Neural crest cell (in vitro differentiated cells): ENCODE measurements around the gene SPTBN4. TPM values are rescaled to one million over a fixed set of nuclear protein-coding genes. Genes with fewer than 3 reads are reported as not detected.

Experiments
- DNase-seq: peaks from one replicate; pipeline ENCODE4 v3.0.0; 2021; ENCODE audit warnings: low read depth, mixed read lengths, low spot score
- H3K27ac Mint-ChIP-seq: one replicate; pipeline ENCODE4 v1.8.0; 2021; ENCODE audit warnings: mild to moderate bottlenecking, mixed read lengths; ENCODE audit not compliant: unreplicated experiment
- H3K27me3 Mint-ChIP-seq: 2 replicates; pipeline ENCODE4 v1.8.0; 2021; ENCODE audit warnings: low read depth, mild to moderate bottlenecking, mixed read lengths
- H3K36me3 Mint-ChIP-seq: 2 replicates; pipeline ENCODE4 v1.8.0; 2021; ENCODE audit warnings: low read depth, mild to moderate bottlenecking, mixed read lengths
- H3K4me1 Mint-ChIP-seq: 2 replicates; pipeline ENCODE4 v1.8.0; 2021; ENCODE audit warnings: mixed read lengths
- H3K4me3 Mint-ChIP-seq: one replicate; pipeline ENCODE4 v1.8.0; 2021; ENCODE audit warnings: mild to moderate bottlenecking, mixed read lengths
- H3K9me3 Mint-ChIP-seq: 2 replicates; pipeline ENCODE4 v1.8.0; 2021; ENCODE audit warnings: mixed read lengths
- total RNA-seq: library from RNA; stranded (reverse); gene quantifications from 2 replicates; pipeline ENCODE4 v1.2.1, GENCODE V29; 2021
- TF ChIP-seq, protein P1 (sequence below): fragments of 200-600 bp; sonication (generic); conservative IDR thresholded peaks from 2 replicates; pipeline ENCODE4 v1.5.0; 2021; ENCODE audit warnings: antibody characterized with exemption, mild to moderate bottlenecking

Gene SPTBN4
- total RNA-seq, 1 donor from 2014 or later: 0.40 TPM

DNA sequence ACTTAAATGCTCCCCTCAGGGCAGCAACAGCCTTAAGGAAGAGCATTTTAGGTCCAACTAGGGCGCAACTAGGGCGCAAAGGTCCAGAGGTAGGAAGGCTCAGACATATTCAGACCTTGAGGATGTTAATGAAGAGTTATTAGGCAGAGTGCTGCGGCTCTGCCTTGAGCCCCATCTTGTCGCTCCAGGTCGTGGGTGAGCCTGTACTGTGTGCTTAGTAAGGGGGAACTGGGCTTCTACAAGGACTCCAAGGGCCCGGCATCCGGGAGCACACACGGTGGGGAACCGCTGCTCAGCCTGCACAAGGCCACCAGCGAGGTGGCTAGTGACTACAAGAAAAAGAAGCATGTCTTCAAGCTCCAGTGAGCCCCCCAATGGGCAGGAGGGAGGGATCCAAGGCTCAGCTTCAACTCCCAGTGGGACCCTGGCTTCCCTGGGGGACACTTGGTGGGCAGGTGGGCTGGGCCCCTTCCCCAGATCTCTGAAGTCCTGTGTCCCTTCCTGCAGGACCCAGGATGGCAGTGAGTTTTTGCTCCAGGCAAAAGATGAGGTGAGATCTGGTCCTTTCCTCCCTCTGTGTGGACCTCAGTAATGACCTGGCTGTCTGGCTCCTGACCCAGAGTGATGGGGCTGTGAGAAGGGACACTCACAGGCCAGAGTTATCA is 105.2 kb downstream of the SPTBN4 start:
- Mint-ChIP-seq H3K36me3 (no peaks in the 10 kb centered on the region), H3K9me3 (peaks cover 5% of the 10 kb centered on the region), H3K27me3 (peaks cover 43% of the 10 kb centered on the region), H3K4me1 (peaks cover 17% of the 10 kb centered on the region), H3K4me3 (peak overlapping the region; percentile 20), H3K27ac (no peak overlapping the region)
- no peak for DNase-seq
- TF ChIP-seq, protein P1, sequence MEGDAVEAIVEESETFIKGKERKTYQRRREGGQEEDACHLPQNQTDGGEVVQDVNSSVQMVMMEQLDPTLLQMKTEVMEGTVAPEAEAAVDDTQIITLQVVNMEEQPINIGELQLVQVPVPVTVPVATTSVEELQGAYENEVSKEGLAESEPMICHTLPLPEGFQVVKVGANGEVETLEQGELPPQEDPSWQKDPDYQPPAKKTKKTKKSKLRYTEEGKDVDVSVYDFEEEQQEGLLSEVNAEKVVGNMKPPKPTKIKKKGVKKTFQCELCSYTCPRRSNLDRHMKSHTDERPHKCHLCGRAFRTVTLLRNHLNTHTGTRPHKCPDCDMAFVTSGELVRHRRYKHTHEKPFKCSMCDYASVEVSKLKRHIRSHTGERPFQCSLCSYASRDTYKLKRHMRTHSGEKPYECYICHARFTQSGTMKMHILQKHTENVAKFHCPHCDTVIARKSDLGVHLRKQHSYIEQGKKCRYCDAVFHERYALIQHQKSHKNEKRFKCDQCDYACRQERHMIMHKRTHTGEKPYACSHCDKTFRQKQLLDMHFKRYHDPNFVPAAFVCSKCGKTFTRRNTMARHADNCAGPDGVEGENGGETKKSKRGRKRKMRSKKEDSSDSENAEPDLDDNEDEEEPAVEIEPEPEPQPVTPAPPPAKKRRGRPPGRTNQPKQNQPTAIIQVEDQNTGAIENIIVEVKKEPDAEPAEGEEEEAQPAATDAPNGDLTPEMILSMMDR: no peak

DNA sequence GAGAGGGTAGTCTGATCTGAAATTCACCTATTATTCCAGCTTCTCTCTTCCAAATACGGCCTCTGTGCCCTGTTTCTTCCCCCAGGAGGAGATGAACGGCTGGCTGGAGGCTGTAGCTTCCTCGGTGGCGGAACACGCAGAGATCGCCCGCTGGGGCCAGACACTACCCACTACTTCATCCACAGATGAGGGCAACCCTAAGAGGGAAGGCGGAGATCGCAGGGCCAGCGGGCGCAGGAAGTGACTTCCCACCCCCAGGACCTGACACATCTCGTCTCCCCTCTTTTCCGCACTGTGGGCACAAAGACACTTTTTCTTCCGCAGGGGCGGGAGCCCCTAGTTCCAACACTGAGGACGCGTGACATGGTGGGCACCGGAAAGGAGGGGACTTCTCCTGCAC is 108.5 kb downstream of the SPTBN4 start:
- peaks cover 11% of the 10 kb centered on the region for H3K27me3 Mint-ChIP-seq
- H3K4me1 Mint-ChIP-seq: peaks cover 22% of the 10 kb centered on the region
- DNase-seq: no peak
- peaks cover 5% of the 10 kb centered on the region for H3K9me3 Mint-ChIP-seq
- no peak overlapping the region for H3K27ac Mint-ChIP-seq
- TF ChIP-seq, protein P1: no peak
- peak overlapping the region; percentile 80 for H3K4me3 Mint-ChIP-seq
- H3K36me3 Mint-ChIP-seq: no peaks in the 10 kb centered on the region

DNA sequence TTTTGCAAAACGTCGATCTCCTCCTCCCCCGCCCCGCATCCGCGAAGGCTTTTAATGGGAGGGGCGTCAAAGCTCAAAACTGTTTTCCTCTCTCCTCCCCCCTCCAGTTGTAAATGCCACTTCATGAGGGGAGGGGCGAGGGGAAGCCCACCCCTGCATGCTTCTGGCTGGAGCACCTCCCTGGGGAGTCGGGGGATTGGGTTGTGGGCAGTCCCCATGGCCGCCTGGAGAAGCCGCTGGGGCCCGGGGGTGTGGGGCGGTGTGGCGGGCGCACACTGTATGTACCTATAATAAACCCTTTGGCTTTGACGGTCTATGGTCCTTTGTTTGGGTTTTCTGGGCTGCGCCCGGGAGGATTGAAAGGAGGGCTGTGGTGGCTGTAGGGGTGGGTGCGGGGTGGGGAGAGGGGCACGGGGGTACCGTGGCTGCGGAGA is 109.4 kb downstream of the SPTBN4 start:
- H3K36me3 Mint-ChIP-seq: no peaks in the 10 kb centered on the region
- H3K4me1 Mint-ChIP-seq: peaks cover 17% of the 10 kb centered on the region
- H3K9me3 Mint-ChIP-seq: no peaks in the 10 kb centered on the region
- H3K27ac Mint-ChIP-seq: no peak overlapping the region
- H3K27me3 Mint-ChIP-seq: peaks cover 6% of the 10 kb centered on the region
- peak overlapping the region; percentile 89 for H3K4me3 Mint-ChIP-seq
- TF ChIP-seq, protein P1: no peak
- no peak for DNase-seq

DNA sequence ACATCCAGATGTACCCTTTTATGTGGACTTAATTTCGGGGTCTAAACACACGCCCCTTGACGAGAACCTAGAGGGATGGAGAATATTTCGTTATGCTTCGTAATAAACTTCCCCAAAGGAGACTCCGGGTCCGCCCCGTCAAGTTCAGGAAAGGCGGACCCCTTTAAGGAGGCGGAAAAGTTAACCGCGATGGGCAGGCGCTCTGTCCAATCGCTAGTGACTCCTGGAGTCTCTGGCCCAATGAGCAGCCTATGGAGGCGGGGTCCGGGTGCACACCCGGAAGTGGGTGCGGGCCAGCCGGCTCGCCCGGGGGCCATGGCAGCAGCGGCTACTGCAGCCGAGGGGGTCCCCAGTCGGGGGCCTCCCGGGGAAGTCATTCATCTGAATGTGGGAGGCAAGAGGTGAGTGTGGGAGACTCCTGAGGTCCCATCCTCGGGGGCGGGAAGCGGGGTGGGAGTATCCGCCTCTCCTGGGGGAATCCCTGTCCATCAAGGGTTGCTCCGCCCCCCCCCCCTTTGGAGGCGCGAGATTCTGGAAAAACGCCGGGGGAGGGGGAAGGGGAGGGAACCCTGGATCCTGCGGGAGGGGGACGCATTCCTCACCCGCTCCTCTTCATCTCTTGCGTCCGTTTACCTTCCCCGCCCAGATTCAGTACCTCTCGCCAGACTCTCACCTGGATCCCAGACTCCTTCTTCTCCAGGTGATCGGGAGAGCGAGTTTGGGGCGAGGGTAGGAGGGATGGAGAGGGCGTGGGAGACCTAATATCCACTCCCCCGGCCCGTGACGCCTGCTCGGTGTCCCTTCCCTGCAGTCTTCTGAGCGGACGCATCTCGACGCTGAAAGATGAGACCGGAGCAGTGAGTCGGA is 110.0 kb downstream of the SPTBN4 start, which contains the start of gene SHKBP1:
Gene SHKBP1, plus strand, starts transcription at position 289 of the 867 bp plus-strand sequence. Its CDS starts 27 bp downstream, at position 316.
- Mint-ChIP-seq H3K4me3 (peak within 1 kb of the TSS; percentile 89), H3K9me3 (no peaks in the 10 kb centered on the region), H3K36me3 (no peaks in the 10 kb centered on the region), H3K27ac (no peak within 1 kb of the TSS), H3K4me1 (peaks cover 17% of the 10 kb centered on the region), H3K27me3 (peaks cover 3% of the 10 kb centered on the region)
- TF ChIP-seq, protein P1: no peak
- DNase-seq: peak; percentile 94

DNA sequence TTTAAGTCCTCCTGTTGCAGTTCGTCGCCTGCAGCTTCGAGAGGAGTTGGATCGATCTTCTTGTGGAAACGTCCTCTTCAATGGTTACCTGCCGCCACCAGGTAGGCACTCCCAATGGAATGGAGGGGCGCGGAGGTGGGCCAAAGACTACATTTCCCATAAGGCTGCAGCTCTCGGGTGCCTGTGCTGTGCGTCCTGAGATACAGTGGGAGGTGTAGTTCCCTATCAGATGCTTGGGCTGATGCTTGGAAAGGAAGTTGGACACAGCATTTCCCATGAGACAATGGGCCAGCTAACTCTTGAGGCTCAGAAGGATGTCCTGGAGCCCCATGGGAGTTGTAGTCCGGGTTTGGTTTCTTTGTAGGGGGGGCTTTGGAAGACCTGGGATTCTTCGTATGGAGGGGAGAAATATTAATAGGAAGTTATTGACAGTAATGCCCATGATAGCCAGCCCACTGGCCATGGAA is 111.7 kb downstream of the SPTBN4 start:
- Mint-ChIP-seq H3K27me3 (peaks cover 3% of the 10 kb centered on the region), H3K4me3 (peak overlapping the region; percentile 89), H3K36me3 (no peaks in the 10 kb centered on the region), H3K4me1 (peaks cover 24% of the 10 kb centered on the region), H3K27ac (no peak overlapping the region), H3K9me3 (no peaks in the 10 kb centered on the region)
- DNase-seq: no peak
- TF ChIP-seq, protein P1: no peak
